SK-N-MC (cell line): ENCODE measurements around the gene HYPK.
"Not testable (repeated sequence)": the region's sequence is repeated elsewhere in the genome, so short reads cannot be mapped to it uniquely, and the experiment has no call there.

Experiments used
- DNase-seq: peaks from one replicate; pipeline ENCODE4 v3.0.0-alpha.2; 2011; ENCODE audit warnings: low read depth, low spot score
- H3K27ac ChIP-seq: fragments of 200-600 bp; sonication (generic); 2 replicates; pipeline ENCODE4 v1.5.1; 2016; ENCODE audit warnings: mixed run types
- H3K36me3 ChIP-seq: fragments of 200-600 bp; sonication (generic); 2 replicates; pipeline ENCODE4 v1.6.1; 2017; ENCODE audit warnings: antibody characterized with exemption, low read length, mixed read lengths; ENCODE audit not compliant: insufficient read depth
- H3K4me3 ChIP-seq: fragments of 200-600 bp; sonication (generic); 2 replicates; pipeline ENCODE4 v1.5.1; 2016
- H3K9ac ChIP-seq: fragments of 200-600 bp; sonication (generic); 2 replicates; pipeline ENCODE4 v1.8.0; 2017; ENCODE audit warnings: mixed run types, mixed read lengths; ENCODE audit not compliant: insufficient read length
- H3K9me3 ChIP-seq: fragments of 200-600 bp; sonication (generic); 2 replicates; pipeline ENCODE4 v1.6.1; 2017; ENCODE audit warnings: low read depth, mild to moderate bottlenecking, antibody characterized with exemption, low read length, moderate library complexity, mixed read lengths
- EZH2 ChIP-seq: fragments of 200-600 bp; sonication (generic); IDR thresholded peaks from one replicate; pipeline ENCODE4 v1.6.1; 2017; ENCODE audit warnings: antibody characterized with exemption
- FOXP2 ChIP-seq: optimal IDR thresholded peaks from 2 replicates; pipeline ENCODE3; 2011; ENCODE audit warnings: mild to moderate bottlenecking, moderate library complexity; ENCODE audit not compliant: insufficient read depth; ENCODE audit errors: extremely low read length, control extremely low read depth
- POLR2AphosphoS5 ChIP-seq: IDR thresholded peaks from 2 replicates; pipeline ENCODE4 v1.6.1; 2012; ENCODE audit warnings: mild to moderate bottlenecking, low read depth, low read length, borderline replicate concordance

Gene HYPK

GRCh38 chr15:43793647-43794046, 6.8 kb upstream of the HYPK start:
- Histone ChIP-seq H3K27ac (peak overlapping the region; percentile 53), H3K4me3 (peak overlapping the region; percentile 93), H3K36me3 (peaks cover 46% of the 10 kb centered on the region), H3K9ac (peak overlapping the region; percentile 99), H3K9me3 (no peaks in the 10 kb centered on the region)
- no peak for DNase-seq
- TF ChIP-seq FOXP2 (no peak), POLR2AphosphoS5 (no peak), EZH2 (no peak)

GRCh38 chr15:43794269-43795037, 5.9 kb upstream of the HYPK start:
- no peaks in the 10 kb centered on the region for H3K9me3 ChIP-seq
- TF ChIP-seq POLR2AphosphoS5 (no peak), FOXP2 (no peak), EZH2 (no peak)
- peak overlapping the region; percentile 93 for H3K4me3 ChIP-seq
- H3K27ac ChIP-seq: peak overlapping the region; percentile 53
- peaks cover 54% of the 10 kb centered on the region for H3K36me3 ChIP-seq
- no peak for DNase-seq
- peak overlapping the region; percentile 59 for H3K9ac ChIP-seq

- Histone ChIP-seq H3K4me3 (no peak overlapping the region), H3K27ac (peak overlapping the region; percentile 53; the same call in 1 of the 2 replicates), H3K9ac (no peak overlapping the region), H3K36me3 (peaks cover 61% of the 10 kb centered on the region), H3K9me3 (no peaks in the 10 kb centered on the region)
- DNase-seq: no peak
- TF ChIP-seq POLR2AphosphoS5: peak; percentile 23; the same call in 1 of the 2 replicates
- TF ChIP-seq EZH2: no peak
Measured at GRCh38 chr15:43795197-43795596, 5.2 kb upstream of the HYPK start.

GRCh38 chr15:43795997-43796396, 4.4 kb upstream of the HYPK start:
- peaks cover 62% of the 10 kb centered on the region for H3K36me3 ChIP-seq
- no peaks in the 10 kb centered on the region for H3K9me3 ChIP-seq
- TF ChIP-seq FOXP2 (no peak), EZH2 (no peak), POLR2AphosphoS5 (no peak)
- H3K4me3 ChIP-seq: no peak overlapping the region
- DNase-seq: no peak
- H3K9ac ChIP-seq: no peak overlapping the region
- no peak overlapping the region; the same call in 1 of the 2 replicates for H3K27ac ChIP-seq

GRCh38 chr15:43796566-43796965, 3.8 kb upstream of the HYPK start:
- Histone ChIP-seq H3K9ac (no peak overlapping the region), H3K36me3 (peaks cover 68% of the 10 kb centered on the region), H3K27ac (peak overlapping the region; percentile 35), H3K4me3 (no peak overlapping the region), H3K9me3 (no peaks in the 10 kb centered on the region)
- no peak for DNase-seq
- TF ChIP-seq EZH2 (no peak), POLR2AphosphoS5 (no peak), FOXP2 (no peak)

GRCh38 chr15:43799209-43799944, 1.0 kb upstream of the HYPK start:
- H3K9me3 ChIP-seq: no peaks in the 10 kb centered on the region
- H3K36me3 ChIP-seq: peaks cover 76% of the 10 kb centered on the region
- no peak overlapping the region for H3K9ac ChIP-seq
- TF ChIP-seq EZH2: no peak
- TF ChIP-seq POLR2AphosphoS5: 0 out of 2 replicates have a peak, but pooled peaks have one; percentile 15
- 0 out of 2 replicates have a peak overlapping the region, but pooled peaks have one; percentile 52 for H3K27ac ChIP-seq
- no peak for DNase-seq
- H3K4me3 ChIP-seq: no peak overlapping the region

- Histone ChIP-seq H3K9ac (peak within 1 kb of the TSS; percentile 91), H3K36me3 (peaks cover 76% of the 10 kb centered on the region), H3K4me3 (peak within 1 kb of the TSS; percentile 98), H3K9me3 (no peaks in the 10 kb centered on the region), H3K27ac (peak within 1 kb of the TSS; percentile 65)
- DNase-seq: no peak
- TF ChIP-seq POLR2AphosphoS5: no peak
- no peak for TF ChIP-seq FOXP2
- no peak for TF ChIP-seq EZH2
Measured at GRCh38 chr15:43799945-43800285, 484 bp upstream of the HYPK start, which contains the start of gene SERINC4. Gene SERINC4, minus strand, starts transcription at chr15:43800220. Its CDS starts 234 bp downstream, at chr15:43799986.

GRCh38 chr15:43802676-43803075, 2.3 kb downstream of the HYPK start:
- not testable (repeated sequence) for H3K27ac ChIP-seq, DNase-seq, H3K9ac ChIP-seq, H3K4me3 ChIP-seq, H3K9me3 ChIP-seq
- H3K36me3 ChIP-seq: peaks cover 75% of the 10 kb centered on the region
